CD4-positive, alpha-beta T cell treated with Interleukin-4 for 1 hour (primary cell): ENCODE results near the gene MRPL1.

Experiments used
- DNase-seq, 2 donors: peaks; one replicate each; pipeline ENCODE4 v3.0.0-alpha.2; 2020 to 2022

MRPL1 gene

GRCh38 chr4:77862478-77863216 lies at the start of gene MRPL1:
Gene MRPL1, plus strand, starts transcription at chr4:77862830. Its CDS starts 19 bp downstream, at chr4:77862849.
- DNase-seq, result peak; percentile 93 to 95

DNA sequence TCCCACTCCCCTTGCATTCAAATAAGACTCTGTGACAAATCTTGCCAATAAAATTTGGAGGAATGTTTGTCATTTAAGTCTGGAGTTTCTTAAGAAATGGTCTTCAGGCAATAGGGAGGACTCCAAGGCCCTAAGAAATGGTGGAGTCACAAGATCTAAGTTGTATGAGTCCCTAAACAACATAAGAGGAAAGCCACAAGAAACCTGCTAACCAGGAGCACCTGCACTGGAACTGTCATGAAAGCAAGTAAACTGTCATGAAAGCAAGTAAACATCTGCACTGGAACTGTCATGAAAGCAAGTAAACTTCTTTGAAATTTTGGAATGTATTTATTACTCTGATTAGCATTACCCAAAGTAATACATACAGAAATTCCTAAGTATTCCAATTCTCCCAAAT lies 47.0 kb upstream of the MRPL1 start:
- peak in 1 of 2 donors; percentile 48 for DNase-seq

DNA sequence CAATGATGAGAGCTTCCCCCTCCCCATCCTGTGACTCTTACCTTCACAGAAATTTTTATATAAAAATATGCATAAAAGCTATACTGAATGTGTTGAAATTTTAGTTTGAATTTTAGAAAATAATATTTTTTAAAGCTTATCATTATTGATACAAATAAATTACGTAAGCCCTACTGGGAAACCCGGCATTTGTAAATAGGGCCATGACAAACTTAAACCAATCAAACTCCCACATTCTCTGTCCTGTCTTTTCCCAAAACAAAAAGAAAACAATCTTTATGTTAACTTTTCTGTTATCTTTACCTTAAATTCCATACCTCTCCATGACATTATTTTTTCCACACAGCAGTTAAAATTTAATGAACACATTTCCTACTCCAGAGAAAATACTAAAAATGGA lies 46.1 kb upstream of the MRPL1 start:
- no peak for DNase-seq

- peak in 1 of 2 donors; percentile 33 for DNase-seq
These were observed 45.1 kb upstream of the MRPL1 start for GRCh38 chr4:77817304-77818072.

DNA sequence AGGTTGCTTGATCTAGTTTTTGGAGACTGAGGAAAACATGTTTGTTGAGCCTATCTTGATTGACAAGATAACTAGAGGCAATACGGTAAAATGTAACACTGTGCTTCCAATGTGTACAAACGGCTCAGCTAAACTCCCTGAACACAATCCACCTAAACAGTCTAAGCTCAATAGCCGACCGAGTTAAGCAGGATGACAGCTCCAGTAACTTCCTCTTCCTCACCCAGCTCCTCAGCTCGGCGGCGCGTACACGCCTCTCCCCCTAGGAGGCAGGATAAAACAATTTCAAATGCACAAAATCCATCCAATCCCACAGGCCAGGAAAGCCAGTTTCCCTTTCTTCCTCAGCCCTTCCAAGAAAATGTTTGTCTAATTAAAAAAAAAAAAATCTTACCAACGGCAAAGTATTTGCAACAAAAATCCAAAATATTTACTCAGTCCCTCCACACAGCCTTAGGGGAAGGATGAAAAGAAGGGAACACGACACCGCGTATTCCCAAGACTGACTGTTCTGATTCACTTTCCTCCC lies 44.5 kb upstream of the MRPL1 start:
- DNase-seq, result peak; percentile 56 to 60

DNA sequence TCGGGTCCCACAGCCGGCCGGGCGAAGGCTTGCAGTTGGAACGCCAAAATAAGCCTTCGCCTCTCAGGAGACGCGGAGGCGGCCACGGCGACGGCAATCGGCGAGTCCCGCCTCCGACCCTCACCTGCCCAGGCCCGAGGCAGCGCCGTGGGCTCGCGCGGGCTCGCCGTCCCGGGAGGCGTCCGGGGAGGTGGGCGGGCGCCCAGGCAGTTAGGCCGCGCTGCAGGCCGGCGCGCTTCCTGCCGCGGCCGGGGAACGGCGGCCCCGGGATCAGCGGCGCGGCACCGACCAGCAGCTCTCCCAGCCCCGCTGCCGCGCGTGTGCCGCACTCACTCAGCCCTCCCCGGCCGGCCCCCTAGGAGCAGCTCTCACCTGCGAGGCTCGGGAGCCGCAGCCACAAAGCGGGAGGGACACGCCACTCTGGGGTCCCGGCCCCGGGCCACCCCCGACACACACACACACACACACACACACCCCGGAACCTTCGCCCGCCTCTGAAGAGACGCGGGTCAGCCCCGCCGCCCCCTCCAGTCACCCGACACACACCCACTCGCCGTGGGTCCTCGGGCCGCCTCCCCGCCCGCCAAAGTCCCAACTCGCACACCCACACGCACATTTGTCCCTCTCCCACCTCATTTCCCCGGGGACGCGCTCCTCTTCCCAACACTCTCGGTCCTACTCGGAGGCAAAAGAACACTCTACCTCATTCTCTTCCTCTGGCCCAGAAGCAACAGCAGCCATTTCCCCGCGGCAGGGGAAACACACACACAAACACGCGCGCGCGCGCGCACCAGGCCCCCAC lies 43.8 kb upstream of the MRPL1 start, which contains the start of gene CNOT6L:
CNOT6L (minus strand) TSS at position 767 of the 802 bp plus-strand sequence; CDS start at position 707, 60 bp downstream.
- peak; percentile 88 to 91 for DNase-seq

GRCh38 chr4:77819404-77819842 lies 43.2 kb upstream of the MRPL1 start:
- no peak for DNase-seq

DNA sequence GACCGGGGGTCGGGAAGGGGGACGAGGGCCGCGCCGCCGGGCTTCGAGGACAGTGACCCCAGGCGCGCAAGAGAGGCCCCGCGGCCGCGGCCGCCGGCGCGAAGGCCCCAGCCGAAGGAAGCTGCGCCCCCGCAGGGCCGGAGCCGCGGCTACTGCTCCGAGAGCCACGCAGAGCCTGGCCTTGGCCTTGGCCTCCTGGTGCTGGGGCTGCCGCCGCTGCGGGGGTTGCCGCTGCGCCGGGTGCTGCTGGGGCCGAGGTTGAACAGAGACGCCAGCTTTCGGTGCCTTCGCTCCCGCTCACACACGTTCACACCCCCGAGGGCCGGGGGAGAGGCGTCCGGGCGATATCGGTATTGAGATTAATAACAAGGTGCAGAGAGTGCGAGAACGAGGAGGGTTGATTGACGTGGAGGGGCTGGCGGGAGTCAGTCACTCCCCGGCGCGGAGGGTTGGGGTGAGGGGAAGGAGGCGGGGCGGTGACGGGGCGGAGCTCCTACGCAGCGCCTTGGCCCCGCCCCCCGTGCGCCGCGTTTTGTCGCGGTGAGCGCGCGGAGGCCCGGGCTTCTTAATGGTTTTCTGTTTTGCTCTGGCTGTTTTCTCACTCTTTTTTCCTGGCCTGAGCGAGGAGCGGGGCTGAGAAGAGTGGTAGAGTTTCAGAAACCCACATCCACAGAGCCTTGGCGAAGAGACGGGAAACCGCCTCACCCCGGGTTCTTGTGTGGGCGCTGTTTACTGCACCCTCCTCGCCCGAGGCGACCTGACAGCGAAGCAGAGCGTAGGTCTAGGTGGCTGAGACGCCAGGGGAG lies 42.6 kb upstream of the MRPL1 start:
- peak; percentile 93 to 95 for DNase-seq

DNA sequence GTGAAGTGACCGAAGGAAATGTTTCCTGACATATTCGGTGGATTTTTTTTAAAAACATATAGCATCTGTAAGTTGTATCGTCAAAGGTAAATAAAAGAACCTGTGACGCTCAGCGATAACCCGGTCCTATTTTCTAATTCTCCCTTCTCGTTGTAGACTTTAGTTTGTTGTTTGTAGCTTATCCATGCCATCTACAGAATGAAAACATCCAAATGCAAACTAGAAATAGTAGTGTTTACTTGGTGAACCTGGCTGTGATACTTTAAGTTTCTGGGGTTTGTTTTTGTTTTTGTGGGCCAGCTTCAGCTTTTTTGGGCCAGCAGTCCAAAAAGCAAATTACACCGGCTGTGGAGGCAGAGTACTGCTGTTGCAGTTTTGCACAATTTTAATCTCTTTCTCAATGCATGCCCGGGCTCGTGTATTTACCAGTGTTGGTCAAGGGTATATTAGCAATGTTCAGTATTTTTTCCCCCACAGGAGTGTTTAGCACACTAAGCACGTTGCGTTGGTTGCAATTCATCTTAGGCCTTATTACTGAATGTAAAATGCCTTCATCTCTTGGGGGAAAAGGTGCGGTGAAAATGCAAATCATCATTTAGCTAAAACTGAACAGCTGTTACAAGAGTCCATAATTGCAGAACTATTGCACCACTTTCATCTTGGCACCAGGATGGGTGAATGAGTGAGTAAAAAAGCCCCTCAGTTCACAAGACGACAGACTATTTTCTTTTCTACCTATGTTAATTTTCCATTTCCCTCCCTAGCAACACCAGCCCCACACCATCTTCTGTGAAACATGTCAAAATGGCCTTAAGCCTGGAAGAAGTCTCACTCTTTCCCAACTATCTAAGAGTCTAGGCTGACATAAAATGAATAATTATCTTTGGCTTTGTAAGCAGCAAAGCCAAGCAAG lies 41.7 kb upstream of the MRPL1 start:
- DNase-seq, result peak; percentile 23 to 46

DNA sequence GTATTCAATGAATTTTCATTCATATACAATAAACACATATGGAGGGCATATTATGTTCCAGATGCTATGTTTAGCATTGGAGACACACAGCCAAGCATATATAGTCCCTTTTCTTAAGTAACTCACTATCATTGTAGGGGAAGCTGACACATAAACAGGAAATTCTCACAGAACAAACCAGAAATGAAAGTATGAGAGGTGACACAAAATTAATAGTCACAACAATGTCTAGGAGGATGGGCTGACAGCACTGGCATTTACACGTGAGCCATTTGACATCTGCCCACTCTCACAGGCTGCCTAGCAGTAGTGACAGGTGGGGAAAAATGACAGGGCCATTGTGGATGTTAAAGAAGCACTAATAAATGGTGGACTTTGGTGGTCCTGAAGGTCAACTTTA lies 40.9 kb upstream of the MRPL1 start:
- DNase-seq, result peak; percentile 62 to 86

DNA sequence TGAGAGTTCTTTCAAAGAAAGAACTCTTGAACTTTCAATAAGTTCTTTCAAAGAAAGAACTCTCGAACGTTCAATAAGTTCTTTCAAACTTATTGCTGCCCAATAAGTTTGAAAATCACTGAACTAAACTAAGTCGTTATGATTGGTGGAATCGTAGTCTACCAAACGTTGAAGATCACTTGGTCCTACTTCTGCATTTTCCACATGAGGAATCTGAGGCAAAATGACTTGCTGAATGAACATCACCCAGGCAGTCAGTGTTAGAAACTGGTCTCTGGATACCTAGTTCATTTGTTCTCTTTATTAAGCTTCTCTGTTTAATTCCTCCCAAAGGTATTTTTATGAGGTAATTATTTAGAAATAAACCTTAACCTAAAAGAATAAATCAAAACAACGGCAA lies 36.4 kb upstream of the MRPL1 start:
- DNase-seq, result no peak

- peak in 1 of 2 donors; percentile 58 for DNase-seq
These were observed 35.3 kb upstream of the MRPL1 start for GRCh38 chr4:77827343-77827742.

DNA sequence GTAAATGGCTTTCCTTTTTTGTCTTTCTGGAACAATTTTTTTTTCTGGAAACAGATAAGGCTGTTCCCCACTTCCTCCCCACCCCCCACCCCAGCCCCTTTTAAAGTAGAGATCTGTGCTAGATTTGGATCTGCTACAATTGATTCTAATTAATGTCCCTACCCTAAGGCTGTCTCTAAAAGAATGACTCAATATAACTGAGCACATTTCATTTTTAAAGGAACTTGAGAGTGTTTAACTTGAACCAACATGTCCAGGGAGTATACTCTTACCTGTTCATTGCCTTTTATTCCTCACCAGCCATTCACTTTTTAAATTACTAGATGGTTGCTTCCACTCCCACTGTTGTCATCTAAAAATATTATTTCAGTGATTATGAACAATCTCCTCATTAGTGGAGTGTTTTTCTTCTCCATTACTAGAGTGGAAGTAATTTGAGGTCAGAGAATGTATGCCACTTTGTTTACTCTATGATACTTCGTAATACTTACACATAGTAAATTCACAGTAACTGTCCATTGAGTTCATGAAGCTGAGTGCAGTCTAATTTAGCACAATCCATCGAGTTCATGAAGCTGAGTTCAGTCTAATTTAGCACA lies 29.4 kb upstream of the MRPL1 start:
- DNase-seq, result no peak

DNA sequence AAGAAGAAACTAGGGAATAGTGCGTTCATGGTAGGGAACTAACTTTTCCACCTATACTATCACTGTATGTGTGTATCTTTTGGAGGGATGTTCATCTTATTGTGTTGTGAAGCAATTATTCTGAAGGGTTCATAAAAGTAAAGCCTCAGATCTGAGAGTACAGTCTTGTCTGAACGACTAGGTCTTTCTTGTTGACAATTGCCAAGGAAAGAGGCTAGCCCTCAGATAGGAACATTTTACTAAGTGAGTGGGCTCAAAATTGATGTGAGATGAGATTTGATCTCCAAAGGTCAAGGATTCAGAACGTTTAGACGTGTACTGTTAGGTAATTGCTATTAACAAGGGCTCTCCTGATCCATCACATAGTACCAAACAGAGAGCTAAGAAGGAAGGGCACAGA lies 28.2 kb upstream of the MRPL1 start:
- DNase-seq, result no peak

DNA sequence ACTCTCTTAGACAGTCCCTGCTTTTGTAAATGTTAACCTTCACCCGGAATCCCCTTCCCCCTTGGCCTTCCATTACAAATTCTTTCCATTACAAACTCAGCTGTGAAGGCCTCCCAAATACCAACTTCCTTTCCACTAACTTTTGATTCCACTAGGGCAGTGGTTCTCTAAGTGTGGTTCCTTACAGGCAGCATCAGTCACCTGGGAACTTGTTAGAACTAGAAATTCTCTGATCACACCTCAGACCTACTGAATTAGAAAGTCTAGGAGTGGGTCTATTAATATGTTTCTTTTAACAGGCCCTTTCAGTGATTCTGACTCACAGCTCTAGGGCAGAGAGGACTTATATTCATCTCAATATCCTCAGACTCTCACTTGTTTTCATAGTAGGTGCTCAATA lies 19.0 kb upstream of the MRPL1 start:
- no peak for DNase-seq

GRCh38 chr4:77844363-77844762 lies 18.3 kb upstream of the MRPL1 start:
- DNase-seq, result no peak

- DNase-seq, result no peak
These were observed 17.2 kb upstream of the MRPL1 start for GRCh38 chr4:77845400-77845799.

DNA sequence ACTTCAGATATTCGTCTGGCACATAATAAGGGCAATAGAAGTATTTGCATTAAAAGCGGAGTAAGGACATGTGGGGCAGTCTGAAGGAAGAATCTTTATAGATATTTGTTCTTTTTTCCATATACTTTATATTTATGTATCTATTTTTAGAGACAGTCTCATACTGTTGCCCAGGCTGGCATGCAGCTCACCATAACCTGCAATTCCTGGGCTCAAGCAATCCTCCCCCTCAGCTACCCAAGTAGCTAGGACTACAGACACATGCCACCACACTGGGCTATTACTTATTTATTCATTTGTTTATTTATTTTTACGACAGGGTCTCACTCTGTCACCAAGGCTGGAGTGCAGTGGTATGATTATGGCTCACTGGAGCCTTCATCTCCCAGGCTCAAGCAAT lies 16.7 kb upstream of the MRPL1 start:
- no peak for DNase-seq

DNA sequence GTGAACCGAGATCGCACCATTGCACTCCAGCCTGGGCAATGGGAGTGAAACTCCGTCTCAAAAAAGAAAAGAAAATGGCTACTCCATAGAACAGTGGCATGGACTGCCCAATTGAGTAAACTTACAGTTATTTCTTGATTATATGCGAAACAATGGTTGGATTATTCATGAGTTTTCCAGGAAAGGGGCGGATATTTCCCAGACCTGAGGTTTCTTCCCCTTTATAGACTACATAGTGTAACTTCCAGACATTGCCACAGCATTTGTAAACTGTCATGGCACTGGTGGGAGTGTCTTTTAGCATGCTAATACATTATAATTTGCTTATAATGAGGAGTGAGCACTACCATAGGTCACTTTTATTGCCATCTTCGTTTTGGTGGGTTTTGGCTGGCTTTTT lies 14.1 kb upstream of the MRPL1 start:
- no peak for DNase-seq

GRCh38 chr4:77849278-77849965 lies 13.2 kb upstream of the MRPL1 start:
- DNase-seq, result no peak
